GM23338 (cell line): Measurements from ENCODE around the gene GALE.

Experiments used
- CREB1 ChIP-seq: fragments of 250-450 bp; sonication (Bioruptor Pico); IDR thresholded peaks from 2 replicates; pipeline ENCODE4 v1.5.0; 2020; ENCODE audit warnings: low read depth, mild to moderate bottlenecking, moderate library complexity
- JUNB ChIP-seq: IDR thresholded peaks from one replicate; pipeline ENCODE4 v1.6.1; 2016; ENCODE audit warnings: antibody characterized with exemption; ENCODE audit not compliant: unreplicated experiment
- NANOG ChIP-seq: IDR thresholded peaks from 2 replicates; pipeline ENCODE4 v1.6.1; 2016; ENCODE audit warnings: antibody characterized with exemption, borderline replicate concordance
- POLR2AphosphoS5 ChIP-seq: IDR thresholded peaks from 2 replicates; pipeline ENCODE4 v1.6.1; 2016; ENCODE audit warnings: antibody characterized with exemption, low read depth
- TF ChIP-seq, protein P1 (sequence below), 2 experiments: fragments of 200-600 bp in 1 of 2; sonication (generic) in 1 of 2; conservative IDR thresholded peaks; 2 replicates each; pipeline versions ENCODE4 v1.5.1 to v1.6.1; 2016 to 2017; ENCODE audit warnings: antibody characterized with exemption in 2 of 2, low read depth in 2 of 2, mild to moderate bottlenecking in 2 of 2, moderate library complexity in 1 of 2
- TF ChIP-seq, protein P2 (sequence below): IDR thresholded peaks from one replicate; pipeline ENCODE4 v1.6.1; 2018; ENCODE audit warnings: antibody characterized with exemption; ENCODE audit not compliant: unreplicated experiment

DNA sequence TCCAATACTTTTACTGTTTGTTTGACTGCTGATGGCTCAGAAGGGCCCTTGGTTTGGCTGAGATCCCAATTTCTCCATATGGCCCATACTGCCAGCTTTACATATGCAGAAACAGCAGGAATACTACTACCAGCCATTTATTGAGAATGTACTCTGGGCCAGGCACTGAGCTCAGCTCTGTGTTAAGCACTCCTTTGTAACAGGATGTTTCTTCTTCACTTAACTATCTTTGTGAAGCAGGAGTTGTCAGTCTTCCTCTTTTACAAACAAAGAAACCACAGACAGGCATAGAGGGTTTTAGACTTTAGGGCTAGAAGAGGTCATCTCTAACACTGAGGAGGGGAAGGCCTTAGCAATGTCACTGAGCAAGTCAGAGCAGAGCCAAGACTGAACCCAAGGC, 16.4 kb upstream of the GALE start:
- TF ChIP-seq, protein P1, sequence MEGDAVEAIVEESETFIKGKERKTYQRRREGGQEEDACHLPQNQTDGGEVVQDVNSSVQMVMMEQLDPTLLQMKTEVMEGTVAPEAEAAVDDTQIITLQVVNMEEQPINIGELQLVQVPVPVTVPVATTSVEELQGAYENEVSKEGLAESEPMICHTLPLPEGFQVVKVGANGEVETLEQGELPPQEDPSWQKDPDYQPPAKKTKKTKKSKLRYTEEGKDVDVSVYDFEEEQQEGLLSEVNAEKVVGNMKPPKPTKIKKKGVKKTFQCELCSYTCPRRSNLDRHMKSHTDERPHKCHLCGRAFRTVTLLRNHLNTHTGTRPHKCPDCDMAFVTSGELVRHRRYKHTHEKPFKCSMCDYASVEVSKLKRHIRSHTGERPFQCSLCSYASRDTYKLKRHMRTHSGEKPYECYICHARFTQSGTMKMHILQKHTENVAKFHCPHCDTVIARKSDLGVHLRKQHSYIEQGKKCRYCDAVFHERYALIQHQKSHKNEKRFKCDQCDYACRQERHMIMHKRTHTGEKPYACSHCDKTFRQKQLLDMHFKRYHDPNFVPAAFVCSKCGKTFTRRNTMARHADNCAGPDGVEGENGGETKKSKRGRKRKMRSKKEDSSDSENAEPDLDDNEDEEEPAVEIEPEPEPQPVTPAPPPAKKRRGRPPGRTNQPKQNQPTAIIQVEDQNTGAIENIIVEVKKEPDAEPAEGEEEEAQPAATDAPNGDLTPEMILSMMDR (conservative IDR thresholded peaks at IDR 0.05; ENCODE audit: low read depth in 2 of 2), result no peak
- TF ChIP-seq POLR2AphosphoS5 (no peak), NANOG (no peak), CREB1 (no peak), JUNB (no peak)
- TF ChIP-seq, protein P2, sequence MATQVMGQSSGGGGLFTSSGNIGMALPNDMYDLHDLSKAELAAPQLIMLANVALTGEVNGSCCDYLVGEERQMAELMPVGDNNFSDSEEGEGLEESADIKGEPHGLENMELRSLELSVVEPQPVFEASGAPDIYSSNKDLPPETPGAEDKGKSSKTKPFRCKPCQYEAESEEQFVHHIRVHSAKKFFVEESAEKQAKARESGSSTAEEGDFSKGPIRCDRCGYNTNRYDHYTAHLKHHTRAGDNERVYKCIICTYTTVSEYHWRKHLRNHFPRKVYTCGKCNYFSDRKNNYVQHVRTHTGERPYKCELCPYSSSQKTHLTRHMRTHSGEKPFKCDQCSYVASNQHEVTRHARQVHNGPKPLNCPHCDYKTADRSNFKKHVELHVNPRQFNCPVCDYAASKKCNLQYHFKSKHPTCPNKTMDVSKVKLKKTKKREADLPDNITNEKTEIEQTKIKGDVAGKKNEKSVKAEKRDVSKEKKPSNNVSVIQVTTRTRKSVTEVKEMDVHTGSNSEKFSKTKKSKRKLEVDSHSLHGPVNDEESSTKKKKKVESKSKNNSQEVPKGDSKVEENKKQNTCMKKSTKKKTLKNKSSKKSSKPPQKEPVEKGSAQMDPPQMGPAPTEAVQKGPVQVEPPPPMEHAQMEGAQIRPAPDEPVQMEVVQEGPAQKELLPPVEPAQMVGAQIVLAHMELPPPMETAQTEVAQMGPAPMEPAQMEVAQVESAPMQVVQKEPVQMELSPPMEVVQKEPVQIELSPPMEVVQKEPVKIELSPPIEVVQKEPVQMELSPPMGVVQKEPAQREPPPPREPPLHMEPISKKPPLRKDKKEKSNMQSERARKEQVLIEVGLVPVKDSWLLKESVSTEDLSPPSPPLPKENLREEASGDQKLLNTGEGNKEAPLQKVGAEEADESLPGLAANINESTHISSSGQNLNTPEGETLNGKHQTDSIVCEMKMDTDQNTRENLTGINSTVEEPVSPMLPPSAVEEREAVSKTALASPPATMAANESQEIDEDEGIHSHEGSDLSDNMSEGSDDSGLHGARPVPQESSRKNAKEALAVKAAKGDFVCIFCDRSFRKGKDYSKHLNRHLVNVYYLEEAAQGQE, result no peak
